HEK293T (cell line): ENCODE data around the gene ARHGEF39.

ENCODE experiments used
- BHLHE40 ChIP-seq: fragments of 450-650 bp; IDR thresholded peaks from 2 replicates; pipeline ENCODE4 v1.6.1; 2016; ENCODE audit warnings: mild to moderate bottlenecking, moderate library complexity, borderline replicate concordance
- FOXA1 ChIP-seq: fragments of 450-650 bp; IDR thresholded peaks from 2 replicates; pipeline ENCODE4 v1.6.1; 2016; ENCODE audit warnings: mild to moderate bottlenecking
- FOXK2 ChIP-seq: fragments of 450-650 bp; IDR thresholded peaks from 2 replicates; pipeline ENCODE4 v1.6.1; 2016; ENCODE audit warnings: mild to moderate bottlenecking
- FOXM1 ChIP-seq: fragments of 450-650 bp; IDR thresholded peaks from 2 replicates; pipeline ENCODE4 v1.6.1; 2017; ENCODE audit warnings: mild to moderate bottlenecking, borderline replicate concordance
- SP1 ChIP-seq: fragments of 450-650 bp; IDR thresholded peaks from 2 replicates; pipeline ENCODE4 v1.6.1; 2017
- TARDBP ChIP-seq: fragments of 450-650 bp; IDR thresholded peaks from 2 replicates; pipeline ENCODE4 v1.6.1; 2016

DNA sequence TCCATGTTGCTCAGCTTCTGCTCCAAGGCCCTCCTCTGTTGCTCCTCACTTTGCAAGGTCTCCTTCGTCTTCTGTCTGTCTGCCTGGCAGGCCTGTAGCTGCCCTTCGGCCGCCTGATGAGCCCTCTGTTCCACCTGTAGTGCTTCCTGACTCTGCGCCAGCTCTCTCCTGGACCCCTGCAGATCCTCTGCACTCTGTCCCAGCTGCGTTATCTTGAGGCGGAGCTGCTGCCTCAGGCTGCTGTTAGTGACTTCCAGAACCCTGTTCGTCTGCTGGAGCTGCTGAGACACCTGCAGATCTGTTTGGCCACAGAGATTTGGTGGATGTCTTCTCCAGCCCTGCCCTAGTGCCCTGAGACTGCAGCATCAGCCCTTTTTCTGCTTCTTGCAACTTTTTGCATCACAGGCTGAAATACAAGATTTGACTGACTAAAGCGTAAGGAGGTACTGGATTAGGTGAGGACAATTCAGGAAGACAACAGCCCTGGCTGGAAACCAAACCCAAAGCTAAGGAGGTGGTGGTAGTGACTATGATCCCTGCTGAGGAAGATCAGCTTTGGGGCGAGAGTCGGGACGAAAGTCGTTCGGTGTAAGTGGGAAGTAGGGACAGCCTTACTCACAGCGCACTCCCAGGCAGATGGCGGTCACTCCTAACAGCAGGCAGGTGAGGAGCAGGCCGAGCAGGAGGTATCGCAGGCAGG is 48.9 kb downstream of the ARHGEF39 start:
- no peak for TF ChIP-seq BHLHE40
- no peak for TF ChIP-seq TARDBP
- TF ChIP-seq FOXK2 = no peak
- no peak for TF ChIP-seq FOXM1
- TF ChIP-seq FOXA1 = no peak
- TF ChIP-seq SP1 = no peak
